Neural crest cell (in vitro differentiated cells): ENCODE results near the gene CEP250. TPM values are rescaled to one million over a fixed set of nuclear protein-coding genes. Genes with fewer than 3 reads are reported as not detected.
"Not testable (repeated sequence)": the region's sequence is repeated elsewhere in the genome, so short reads cannot be mapped to it uniquely, and the experiment has no call there.

ENCODE experiments used
- DNase-seq: peaks from one replicate; pipeline ENCODE4 v3.0.0; 2021; ENCODE audit warnings: low read depth, mixed read lengths, low spot score
- H3K27ac Mint-ChIP-seq: one replicate; pipeline ENCODE4 v1.8.0; 2021; ENCODE audit warnings: mild to moderate bottlenecking, mixed read lengths; ENCODE audit not compliant: unreplicated experiment
- H3K27me3 Mint-ChIP-seq: 2 replicates; pipeline ENCODE4 v1.8.0; 2021; ENCODE audit warnings: low read depth, mild to moderate bottlenecking, mixed read lengths
- H3K36me3 Mint-ChIP-seq: 2 replicates; pipeline ENCODE4 v1.8.0; 2021; ENCODE audit warnings: low read depth, mild to moderate bottlenecking, mixed read lengths
- H3K4me1 Mint-ChIP-seq: 2 replicates; pipeline ENCODE4 v1.8.0; 2021; ENCODE audit warnings: mixed read lengths
- H3K4me3 Mint-ChIP-seq: one replicate; pipeline ENCODE4 v1.8.0; 2021; ENCODE audit warnings: mild to moderate bottlenecking, mixed read lengths
- H3K9me3 Mint-ChIP-seq: 2 replicates; pipeline ENCODE4 v1.8.0; 2021; ENCODE audit warnings: mixed read lengths
- total RNA-seq: library from RNA; stranded (reverse); gene quantifications from 2 replicates; pipeline ENCODE4 v1.2.1, GENCODE V29; 2021
- TF ChIP-seq, protein P1 (sequence below): fragments of 200-600 bp; sonication (generic); conservative IDR thresholded peaks from 2 replicates; pipeline ENCODE4 v1.5.0; 2021; ENCODE audit warnings: antibody characterized with exemption, mild to moderate bottlenecking

Gene CEP250
- total RNA-seq, 1 donor from 2014 or later = 64.5 TPM

DNA sequence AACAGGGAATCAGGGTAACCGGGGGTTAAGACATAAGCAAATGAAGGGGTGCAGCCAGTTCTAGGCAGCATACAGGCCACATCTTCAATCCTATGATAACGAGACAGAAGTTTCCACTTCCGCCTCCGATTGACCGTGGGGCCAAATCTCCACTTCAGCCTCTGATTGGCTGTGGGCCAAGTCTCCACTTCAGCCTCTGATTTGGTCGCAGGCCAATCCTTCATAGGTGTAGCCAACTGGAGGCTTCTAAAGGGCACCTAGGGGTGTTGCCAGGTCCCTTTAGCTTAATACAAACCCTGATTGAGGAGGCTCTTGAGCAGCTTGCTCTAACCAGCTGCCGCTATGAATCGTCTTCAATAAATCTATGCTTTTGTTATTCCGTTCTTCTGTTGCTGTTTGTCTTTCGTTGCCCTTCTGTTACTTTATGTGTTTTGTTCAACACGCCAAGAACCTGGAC, 84.4 kb downstream of the CEP250 start:
- H3K4me3 Mint-ChIP-seq = peak overlapping the region; percentile 86
- peaks cover 31% of the 10 kb centered on the region for H3K4me1 Mint-ChIP-seq
- TF ChIP-seq, protein P1, sequence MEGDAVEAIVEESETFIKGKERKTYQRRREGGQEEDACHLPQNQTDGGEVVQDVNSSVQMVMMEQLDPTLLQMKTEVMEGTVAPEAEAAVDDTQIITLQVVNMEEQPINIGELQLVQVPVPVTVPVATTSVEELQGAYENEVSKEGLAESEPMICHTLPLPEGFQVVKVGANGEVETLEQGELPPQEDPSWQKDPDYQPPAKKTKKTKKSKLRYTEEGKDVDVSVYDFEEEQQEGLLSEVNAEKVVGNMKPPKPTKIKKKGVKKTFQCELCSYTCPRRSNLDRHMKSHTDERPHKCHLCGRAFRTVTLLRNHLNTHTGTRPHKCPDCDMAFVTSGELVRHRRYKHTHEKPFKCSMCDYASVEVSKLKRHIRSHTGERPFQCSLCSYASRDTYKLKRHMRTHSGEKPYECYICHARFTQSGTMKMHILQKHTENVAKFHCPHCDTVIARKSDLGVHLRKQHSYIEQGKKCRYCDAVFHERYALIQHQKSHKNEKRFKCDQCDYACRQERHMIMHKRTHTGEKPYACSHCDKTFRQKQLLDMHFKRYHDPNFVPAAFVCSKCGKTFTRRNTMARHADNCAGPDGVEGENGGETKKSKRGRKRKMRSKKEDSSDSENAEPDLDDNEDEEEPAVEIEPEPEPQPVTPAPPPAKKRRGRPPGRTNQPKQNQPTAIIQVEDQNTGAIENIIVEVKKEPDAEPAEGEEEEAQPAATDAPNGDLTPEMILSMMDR = no peak

DNA sequence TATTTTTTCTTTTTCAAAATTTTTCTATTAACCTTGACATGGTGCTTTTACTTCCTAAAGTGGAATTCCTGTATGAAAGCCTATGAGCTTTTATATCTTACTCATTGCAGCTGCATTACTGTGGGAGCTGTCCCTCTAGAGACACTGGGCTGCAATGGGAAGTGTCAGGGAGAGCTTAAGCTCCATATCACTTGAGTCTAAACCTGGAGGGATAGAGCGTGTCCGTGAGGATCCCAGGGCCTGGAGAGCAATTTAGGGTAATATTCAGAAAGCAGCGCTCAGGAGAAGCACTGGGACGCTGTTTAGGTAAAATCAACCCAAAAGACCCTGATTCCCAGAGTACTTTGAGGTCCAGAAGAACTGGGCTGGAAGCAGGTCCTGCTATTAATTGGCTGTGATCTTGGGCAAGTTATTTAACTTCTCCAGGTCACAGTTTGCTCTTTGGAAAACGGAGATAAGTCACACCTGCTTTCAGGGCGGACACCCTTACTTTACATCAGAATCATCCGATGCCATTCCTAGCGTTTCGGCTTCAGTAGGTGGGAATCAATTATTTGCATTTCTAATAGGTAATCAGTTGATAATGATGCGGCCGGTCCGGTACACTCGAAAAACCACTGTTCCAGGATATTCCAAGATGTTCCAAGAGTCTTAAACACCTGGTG, 85.9 kb downstream of the CEP250 start:
- Mint-ChIP-seq H3K27ac (no peak overlapping the region), H3K9me3 (no peaks in the 10 kb centered on the region), H3K36me3 (peaks cover 3% of the 10 kb centered on the region), H3K27me3 (no peaks in the 10 kb centered on the region), H3K4me3 (peak overlapping the region; percentile 93), H3K4me1 (peaks cover 31% of the 10 kb centered on the region)
- TF ChIP-seq, protein P1 = no peak
- no peak for DNase-seq

More for the DNA sequence above, 84.4 kb downstream of the CEP250 start:
- peak; percentile 31 for DNase-seq
- Mint-ChIP-seq H3K27me3 (no peaks in the 10 kb centered on the region), H3K36me3 (peaks cover 3% of the 10 kb centered on the region), H3K27ac (peak overlapping the region; percentile 93), H3K9me3 (no peaks in the 10 kb centered on the region)

DNA sequence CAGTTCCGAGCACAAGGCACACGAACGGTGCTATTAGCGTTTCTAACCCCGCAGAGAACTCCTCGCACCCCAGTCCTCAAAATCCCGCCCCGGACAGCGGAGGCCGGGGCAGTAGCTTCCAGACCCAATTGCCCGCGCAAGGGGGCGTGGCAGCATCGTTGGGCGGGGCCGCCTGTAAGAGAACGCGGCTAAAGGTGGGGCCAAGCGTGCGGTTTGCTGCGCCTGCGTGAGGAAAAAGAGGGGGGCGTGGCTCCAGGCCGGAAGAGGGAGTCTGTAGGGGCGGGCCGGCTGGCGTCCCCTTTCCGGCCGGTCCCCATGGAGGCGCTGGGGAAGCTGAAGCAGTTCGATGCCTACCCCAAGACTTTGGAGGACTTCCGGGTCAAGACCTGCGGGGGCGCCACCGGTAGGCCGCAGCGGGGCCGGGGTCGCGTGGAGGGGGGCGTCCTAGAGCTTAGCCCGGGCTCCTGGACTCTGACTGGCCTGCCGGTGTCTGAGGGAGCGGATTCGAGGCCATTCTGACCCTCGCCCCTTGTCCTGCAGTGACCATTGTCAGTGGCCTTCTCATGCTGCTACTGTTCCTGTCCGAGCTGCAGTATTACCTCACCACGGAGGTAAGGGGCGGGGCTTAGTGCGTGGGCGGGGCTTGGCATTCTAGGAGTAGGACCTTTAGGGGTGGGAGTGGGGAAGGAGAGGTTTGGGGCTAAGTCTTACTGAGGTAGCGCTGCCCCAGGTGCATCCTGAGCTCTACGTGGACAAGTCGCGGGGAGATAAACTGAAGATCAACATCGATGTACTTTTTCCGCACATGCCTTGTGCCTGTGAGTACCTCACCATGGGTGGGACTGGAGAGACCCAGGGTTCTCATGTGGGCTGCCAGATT, 86.6 kb downstream of the CEP250 start, which contains the start of gene ERGIC3:
Gene ERGIC3 (plus strand): TSS at position 296 of the 880 bp plus-strand sequence. CDS start 20 bp downstream, at position 316.
- Mint-ChIP-seq H3K4me1 (peaks cover 31% of the 10 kb centered on the region), H3K4me3 (peak within 1 kb of the TSS; percentile 93), H3K36me3 (peaks cover 3% of the 10 kb centered on the region), H3K27me3 (no peaks in the 10 kb centered on the region), H3K27ac (peak within 1 kb of the TSS; percentile 93), H3K9me3 (no peaks in the 10 kb centered on the region)
- DNase-seq = peak; percentile 97
- TF ChIP-seq, protein P1 = no peak

DNA sequence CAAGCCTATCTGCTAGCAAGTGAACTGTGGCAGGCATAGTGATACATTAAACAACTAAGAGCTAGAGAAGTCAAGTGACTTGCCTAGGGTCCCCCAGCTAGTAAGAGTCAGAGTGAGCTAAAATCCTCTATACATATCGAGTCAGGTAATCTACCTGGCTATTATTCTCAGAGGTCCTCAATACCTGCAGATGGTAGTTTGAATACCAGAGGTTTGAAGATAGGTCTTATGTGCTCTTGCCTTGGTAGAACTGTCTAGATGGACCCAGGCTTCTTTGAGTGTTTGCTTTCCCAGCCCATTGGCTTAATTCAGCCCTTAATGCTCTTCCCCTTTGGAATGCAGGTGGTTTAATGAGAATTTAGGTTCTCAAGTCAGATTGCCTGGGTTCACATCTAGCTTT, 87.6 kb downstream of the CEP250 start:
- no peak overlapping the region for H3K27ac Mint-ChIP-seq
- no peak for DNase-seq
- peaks cover 31% of the 10 kb centered on the region for H3K4me1 Mint-ChIP-seq
- H3K9me3 Mint-ChIP-seq = no peaks in the 10 kb centered on the region
- H3K27me3 Mint-ChIP-seq = no peaks in the 10 kb centered on the region
- H3K4me3 Mint-ChIP-seq = peak overlapping the region; percentile 93
- TF ChIP-seq, protein P1 = no peak
- peaks cover 3% of the 10 kb centered on the region for H3K36me3 Mint-ChIP-seq

DNA sequence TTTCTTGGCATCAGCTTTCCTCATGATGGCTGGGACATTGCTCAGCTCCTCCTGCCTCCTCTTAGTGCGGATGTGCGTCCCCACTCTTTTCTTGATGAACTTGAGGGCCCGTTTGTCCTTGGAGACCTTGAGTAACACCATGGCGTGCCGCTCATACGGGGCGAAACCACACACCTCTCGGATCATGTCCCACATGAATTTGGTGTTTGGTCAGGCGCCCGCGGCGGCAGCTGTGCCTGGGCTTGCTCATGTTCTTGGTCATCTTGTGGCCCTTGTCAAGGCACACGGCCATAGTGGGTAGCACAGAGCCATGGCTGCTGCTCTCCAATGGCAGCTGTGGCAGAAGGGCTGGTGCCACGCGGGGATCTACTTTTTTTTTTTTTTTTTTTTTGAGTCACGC, 89.0 kb downstream of the CEP250 start:
- TF ChIP-seq, protein P1 = no peak
- Mint-ChIP-seq H3K9me3 (no peaks in the 10 kb centered on the region), H3K36me3 (peaks cover 3% of the 10 kb centered on the region), H3K27me3 (no peaks in the 10 kb centered on the region), H3K4me1 (peaks cover 31% of the 10 kb centered on the region), H3K4me3 (peak overlapping the region; percentile 93), H3K27ac (no peak overlapping the region)
- no peak for DNase-seq

DNA sequence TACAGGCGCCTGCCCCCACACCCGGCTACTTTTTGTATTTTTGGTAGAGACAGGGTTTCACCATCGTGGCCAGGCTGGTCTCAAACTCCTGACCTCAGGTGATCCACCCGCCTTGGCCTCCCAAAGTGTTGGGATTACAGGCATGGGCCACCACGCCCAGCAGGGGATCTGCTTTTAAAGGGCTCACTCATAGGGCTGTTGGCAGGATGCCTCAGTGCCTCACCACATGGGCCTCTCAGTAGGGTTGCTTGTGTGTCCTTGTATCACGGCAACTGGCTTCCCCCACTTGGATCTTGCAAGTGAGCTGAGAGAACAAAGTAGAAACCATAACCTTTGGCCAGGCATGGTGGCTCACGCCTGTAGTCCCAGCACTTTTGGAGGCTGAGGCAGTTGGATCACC, 89.5 kb downstream of the CEP250 start:
- H3K4me1 Mint-ChIP-seq = peaks cover 26% of the 10 kb centered on the region
- H3K4me3 Mint-ChIP-seq, DNase-seq, H3K9me3 Mint-ChIP-seq, H3K36me3 Mint-ChIP-seq, H3K27ac Mint-ChIP-seq, H3K27me3 Mint-ChIP-seq: not testable (repeated sequence)
